Measurements from ENCODE around the gene CD34.

CD34 gene

GRCh38 chr1:207831517-207832327, 79.2 kb downstream of the CD34 start:
- DNase-seq (ENCODE audit: low read depth) = peak; percentile 38

Data from ELR (cell line).